GM21576 (cell line): ENCODE results near the gene EMILIN3.

Source experiments
- ATAC-seq: cut with Tn5 transposase; IDR thresholded peaks from one replicate; pipeline ENCODE4 v1.9.1; 2021; ENCODE audit warnings: mild to moderate bottlenecking, moderate library complexity; ENCODE audit not compliant: unreplicated experiment

Gene EMILIN3

GRCh38 chr20:41365777-41366545 lies 657 bp downstream of the EMILIN3 start:
- no peak for ATAC-seq

GRCh38 chr20:41364967-41365765 lies 1.5 kb downstream of the EMILIN3 start:
- no peak for ATAC-seq

GRCh38 chr20:41364236-41364855 lies 2.3 kb downstream of the EMILIN3 start:
- no peak for ATAC-seq

- ATAC-seq, result no peak
Observed at GRCh38 chr20:41363601-41364000, 3.0 kb downstream of the EMILIN3 start.

- ATAC-seq, result no peak
Observed at GRCh38 chr20:41362748-41363140, 3.9 kb downstream of the EMILIN3 start.

GRCh38 chr20:41361757-41362747 lies 4.6 kb downstream of the EMILIN3 start:
- no peak for ATAC-seq

GRCh38 chr20:41360831-41361756 lies 5.5 kb downstream of the EMILIN3 start:
- ATAC-seq, result no peak

GRCh38 chr20:41359541-41360011 lies 7.0 kb downstream of the EMILIN3 start:
- no peak for ATAC-seq

GRCh38 chr20:41358717-41359116 lies 7.9 kb downstream of the EMILIN3 start:
- ATAC-seq, result no peak

GRCh38 chr20:41358230-41358629 lies 8.4 kb downstream of the EMILIN3 start:
- ATAC-seq, result no peak

GRCh38 chr20:41357424-41358163 lies 9.0 kb downstream of the EMILIN3 start:
- ATAC-seq, result no peak

- no peak for ATAC-seq
Observed at GRCh38 chr20:41356951-41357350, 9.7 kb downstream of the EMILIN3 start.

- ATAC-seq, result no peak
Observed at GRCh38 chr20:41355598-41356203, 10.9 kb downstream of the EMILIN3 start.

GRCh38 chr20:41355192-41355591 lies 11.4 kb downstream of the EMILIN3 start:
- no peak for ATAC-seq

GRCh38 chr20:41353530-41353929 lies 13.1 kb downstream of the EMILIN3 start:
- ATAC-seq, result no peak

- ATAC-seq, result no peak
Observed at GRCh38 chr20:41352666-41353065, 14.0 kb downstream of the EMILIN3 start.

- no peak for ATAC-seq
Observed at GRCh38 chr20:41352106-41352505, 14.5 kb downstream of the EMILIN3 start.

- ATAC-seq, result no peak
Observed at GRCh38 chr20:41350408-41350962, 16.1 kb downstream of the EMILIN3 start.
